ENCODE results near the gene VPS13C. TPM values are rescaled to one million over a fixed set of nuclear protein-coding genes. Genes with fewer than 3 reads are reported as not detected.
A peak's percentile ranks its signal among the peaks of the same experiment; 100 is the strongest.
"Not testable (repeated sequence)": the region's sequence is repeated elsewhere in the genome, so short reads cannot be mapped to it uniquely, and the experiment has no call there.

Gene VPS13C
- polyA plus RNA-seq, 3 donors = 12.0 to 32.2 (median 18.4) TPM

GRCh38 chr15:62050115-62050514 is 10.1 kb downstream of the VPS13C start:
- peak overlapping the region in 2 of 7 donors; percentile 5 to 56 for H3K27ac Mint-ChIP-seq
- H4K20me1 ChIP-seq (ENCODE audit: insufficient read depth, low read length) = peaks cover 80% of the 10 kb centered on the region
- no peak for DNase-seq
- TF ChIP-seq CTCF (IDR thresholded peaks at IDR 0.05) = no peak
- no peak overlapping the region for H3K4me3 ChIP-seq (replicated peaks in 1 of 3; ENCODE audit: low read depth in 2 of 3, low read length in 3 of 3)
- no peak overlapping the region for H3K27ac ChIP-seq (ENCODE audit: low read depth in 1 of 2, low read length in 2 of 2)
- intact Hi-C loops (cut with micrococcal nuclease) = no loop called here
- no peak overlapping the region for H3K9ac ChIP-seq (ENCODE audit: insufficient read depth, low read length, poor library complexity, severe bottlenecking)
- H3K79me2 ChIP-seq (ENCODE audit: insufficient read depth, low read length) = peaks cover 81% of the 10 kb centered on the region
- no peaks in the 10 kb centered on the region for H3K9me3 Mint-ChIP-seq
- H3K9me3 ChIP-seq (replicated peaks in 1 of 2; ENCODE audit: control insufficient read depth in 1 of 2, insufficient read depth in 1 of 2, low read length in 2 of 2) = no peaks in the 10 kb centered on the region
- H3K36me3 ChIP-seq (replicated peaks in 1 of 2; ENCODE audit: control insufficient read depth in 1 of 2, insufficient read depth in 2 of 2, low read length in 2 of 2) = no peaks in the 10 kb centered on the region
- H2AFZ ChIP-seq (ENCODE audit: insufficient read depth, low read depth, low read length, poor library complexity, severe bottlenecking) = no peak overlapping the region
- no peak overlapping the region for H3K4me2 ChIP-seq (replicated peaks; ENCODE audit: extremely low read depth, low read length, poor library complexity, severe bottlenecking)
- H3K27me3 Mint-ChIP-seq (ENCODE audit: low read depth in 3 of 3) = peaks cover 0 to under 1% (median 0%) of the 10 kb centered on the region in 3 donors
- no peak overlapping the region for H3K4me3 Mint-ChIP-seq
- H3K27me3 ChIP-seq (ENCODE audit: control insufficient read depth in 2 of 2, insufficient read depth in 2 of 2, low read length in 2 of 2) = no peaks in the 10 kb centered on the region
- H3K36me3 Mint-ChIP-seq = peaks cover 2 to 6% of the 10 kb centered on the region in 2 donors
- H3K4me1 ChIP-seq (ENCODE audit: control insufficient read depth in 1 of 2, insufficient read depth in 2 of 2, low read length in 2 of 2) = peaks cover 52 to 70% of the 10 kb centered on the region in 2 donors
- WGBS (ENCODE audit: insufficient coverage) = no CpG with 5 or more reads among the region's 1 CpG
- peaks cover 67% of the 10 kb centered on the region for H3K4me1 Mint-ChIP-seq

GRCh38 chr15:62048254-62048653 is 12.0 kb downstream of the VPS13C start:
- H3K4me3 ChIP-seq (replicated peaks in 1 of 3; ENCODE audit: low read depth in 2 of 3, low read length in 3 of 3); intact Hi-C loops (cut with micrococcal nuclease); H3K36me3 ChIP-seq (replicated peaks in 1 of 2; ENCODE audit: control insufficient read depth in 1 of 2, insufficient read depth in 2 of 2, low read length in 2 of 2); H3K27me3 ChIP-seq (ENCODE audit: control insufficient read depth in 2 of 2, insufficient read depth in 2 of 2, low read length in 2 of 2); H3K27me3 Mint-ChIP-seq (ENCODE audit: low read depth in 3 of 3); H3K9ac ChIP-seq (ENCODE audit: insufficient read depth, low read length, poor library complexity, severe bottlenecking); H3K9me3 ChIP-seq (replicated peaks in 1 of 2; ENCODE audit: control insufficient read depth in 1 of 2, insufficient read depth in 1 of 2, low read length in 2 of 2); H3K27ac ChIP-seq (ENCODE audit: low read depth in 1 of 2, low read length in 2 of 2); H3K9me3 Mint-ChIP-seq; H3K36me3 Mint-ChIP-seq; DNase-seq; H2AFZ ChIP-seq (ENCODE audit: insufficient read depth, low read depth, low read length, poor library complexity, severe bottlenecking); H3K4me2 ChIP-seq (replicated peaks; ENCODE audit: extremely low read depth, low read length, poor library complexity, severe bottlenecking); H3K27ac Mint-ChIP-seq; H3K4me3 Mint-ChIP-seq: not testable (repeated sequence)
- Histone ChIP-seq H4K20me1 (ENCODE audit: insufficient read depth, low read length) (peaks cover 80% of the 10 kb centered on the region), H3K4me1 (ENCODE audit: control insufficient read depth in 1 of 2, insufficient read depth in 2 of 2, low read length in 2 of 2) (peaks cover 35 to 52% of the 10 kb centered on the region in 2 donors), H3K79me2 (ENCODE audit: insufficient read depth, low read length) (peaks cover 78% of the 10 kb centered on the region)
- H3K4me1 Mint-ChIP-seq = peaks cover 50% of the 10 kb centered on the region
- no CpG with 5 or more reads among the region's 4 CpGs for WGBS (ENCODE audit: insufficient coverage)

Measured in CD14-positive monocyte (primary cell).